ENCODE data around the gene PSG7.
"Not testable (repeated sequence)": the region's sequence is repeated elsewhere in the genome, so short reads cannot be mapped to it uniquely, and the experiment has no call there.

DNA sequence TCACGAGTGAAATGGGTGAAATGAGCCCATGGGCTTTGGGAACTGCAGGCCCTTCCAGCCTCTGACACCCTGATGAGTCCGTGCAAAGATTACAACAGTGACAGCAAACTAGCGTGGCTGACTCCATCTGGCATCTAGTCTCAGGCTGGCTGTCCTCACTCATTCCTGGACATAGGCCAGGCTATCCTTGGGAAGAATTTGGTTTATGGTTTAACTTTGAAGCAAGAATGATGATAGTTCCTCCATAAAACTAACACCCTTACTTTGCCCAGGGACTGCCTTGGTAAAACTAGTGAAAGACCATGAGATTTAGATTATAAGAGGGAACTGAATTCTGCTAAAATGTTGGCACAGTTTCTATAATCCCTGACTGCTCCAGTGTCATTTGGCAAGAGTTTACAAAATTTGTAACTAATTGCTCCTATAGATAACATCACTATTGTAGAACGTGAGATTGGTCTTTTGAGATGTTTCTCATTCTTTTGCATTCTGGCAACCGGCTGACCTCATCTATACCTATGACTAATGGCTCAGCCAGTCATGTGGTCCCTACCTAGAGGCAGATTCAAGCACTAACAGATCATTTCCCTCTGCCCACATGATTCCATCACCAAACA lies 4.4 kb downstream of the PSG7 start:
- not testable (repeated sequence) for TF ChIP-seq FOXK2, FOXA1 (IDR thresholded peaks at IDR 0.05)

Measured in HEK293T (cell line).